A673 (cell line): ENCODE measurements around the gene ESR1. TPM values are rescaled to one million over a fixed set of nuclear protein-coding genes. Genes with fewer than 3 reads are reported as not detected.

Experiments used
- BruUV-seq: library from RNA; stranded (reverse); fragments of 400-500 nt; replicated peaks from 2 replicates; lab custom pipeline; 2021; lab: Mats Ljungman, UMichigan
- CTCF ChIA-PET: fragments of 300-600 bp; sonication (Branson Sonifier 250); formaldehyde crosslinking; loops from one replicate; lab custom pipeline; 2022; ENCODE audit warnings: antibody characterized with exemption; lab: Charles Lee
- POLR2A ChIA-PET: fragments of 300-600 bp; sonication (Branson Sonifier 250); formaldehyde crosslinking; loops from one replicate; lab custom pipeline; 2022; ENCODE audit warnings: antibody characterized with exemption; ENCODE audit not compliant: low non-redundant PET; lab: Charles Lee
- DNase-seq: peaks from one replicate; pipeline ENCODE4 v3.0.0-alpha.2; 2015; ENCODE audit warnings: low spot score
- H3K27ac ChIP-seq: fragments of 200-600 bp; sonication (generic); 2 replicates; pipeline ENCODE4 v1.5.1; 2016; ENCODE audit warnings: mixed run types, low read depth, mild to moderate bottlenecking, mixed read lengths, antibody characterized with exemption, low read length; ENCODE audit not compliant: poor library complexity, severe bottlenecking
- H3K27me3 ChIP-seq: fragments of 200-600 bp; sonication (generic); replicated peaks from 2 replicates; pipeline ENCODE4 v1.6.1; 2017; ENCODE audit warnings: mixed run types, low read depth, mild to moderate bottlenecking, mixed read lengths, antibody characterized with exemption, low read length; ENCODE audit not compliant: insufficient read depth, poor library complexity
- H3K36me3 ChIP-seq: fragments of 200-600 bp; sonication (generic); 2 replicates; pipeline ENCODE4 v1.6.1; 2016; ENCODE audit warnings: mixed run types, mild to moderate bottlenecking, mixed read lengths, antibody characterized with exemption, low read length; ENCODE audit not compliant: insufficient read depth, poor library complexity, severe bottlenecking
- H3K4me1 ChIP-seq: fragments of 200-600 bp; sonication (generic); 2 replicates; pipeline ENCODE4 v1.6.1; 2017; ENCODE audit warnings: mixed run types, mild to moderate bottlenecking, mixed read lengths, antibody characterized with exemption, low read length; ENCODE audit not compliant: insufficient read depth, poor library complexity, severe bottlenecking
- H3K4me3 ChIP-seq: fragments of 200-600 bp; sonication (generic); 2 replicates; pipeline ENCODE4 v1.5.1; 2016; ENCODE audit warnings: low read depth, mixed run types, mild to moderate bottlenecking, mixed read lengths, low read length; ENCODE audit not compliant: poor library complexity, severe bottlenecking
- H3K9me3 ChIP-seq: fragments of 200-600 bp; sonication (generic); 2 replicates; pipeline ENCODE4 v1.6.1; 2016; ENCODE audit warnings: mixed run types, low read depth, mild to moderate bottlenecking, mixed read lengths, antibody characterized with exemption, low read length; ENCODE audit not compliant: poor library complexity, severe bottlenecking
- EZH2 ChIP-seq: fragments of 200-600 bp; sonication (generic); IDR thresholded peaks from 2 replicates; pipeline ENCODE4 v1.6.1; 2017; ENCODE audit warnings: borderline replicate concordance, low read depth, mild to moderate bottlenecking, mixed read lengths, antibody characterized with exemption, low read length; ENCODE audit not compliant: poor library complexity, severe bottlenecking
- intact Hi-C: fragments of 100-400 bp; cut with micrococcal nuclease; formaldehyde crosslinking; loops from one replicate; pipeline ENCODE4 v1.10.0; 2022; ENCODE audit not compliant: unreplicated experiment
- total RNA-seq: library from RNA; stranded (reverse); gene quantifications from 2 replicates; pipeline ENCODE4 v1.2.3, GENCODE V29; 2021
- TF ChIP-seq, protein P1 (sequence below): fragments of 300-800, 200-600 bp; sonication (generic); conservative IDR thresholded peaks from 2 replicates; pipeline ENCODE4 v1.5.1; 2017; ENCODE audit warnings: low read depth, mild to moderate bottlenecking, antibody characterized with exemption, low read length, moderate library complexity, mixed read lengths

ESR1 gene
- total RNA-seq, 1 experiment from 2014 or later, result not detected

DNA sequence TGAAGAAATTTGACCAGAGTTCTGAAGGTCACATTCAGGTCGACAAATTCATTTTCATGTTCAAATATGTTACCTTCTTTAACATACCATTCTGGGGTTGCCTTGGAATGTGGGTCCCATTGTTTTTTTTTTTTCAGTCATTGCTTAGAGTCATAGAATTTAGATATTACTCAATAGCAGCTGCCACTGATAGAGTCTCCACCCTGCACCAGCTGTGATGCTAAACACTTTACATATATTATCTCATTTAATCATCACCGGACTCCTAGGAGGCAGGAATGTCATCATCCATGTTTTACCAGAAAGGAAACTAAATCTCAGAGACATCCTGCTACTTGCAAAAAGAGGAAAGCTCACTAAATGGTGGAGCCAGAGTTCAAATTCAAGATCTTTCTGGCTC lies 204.7 kb downstream of the ESR1 start:
- Histone ChIP-seq H3K4me1 (no peaks in the 10 kb centered on the region), H3K36me3 (no peaks in the 10 kb centered on the region), H3K4me3 (no peak overlapping the region), H3K9me3 (no peaks in the 10 kb centered on the region), H3K27ac (no peak overlapping the region), H3K27me3 (no peaks in the 10 kb centered on the region)
- ChIA-PET POLR2A (no interaction called here), CTCF (no interaction called here)
- no peak for DNase-seq
- intact Hi-C loops, result no loop called here
- no TSS peak for BruUV-seq
- no peak for TF ChIP-seq EZH2
- TF ChIP-seq, protein P1, sequence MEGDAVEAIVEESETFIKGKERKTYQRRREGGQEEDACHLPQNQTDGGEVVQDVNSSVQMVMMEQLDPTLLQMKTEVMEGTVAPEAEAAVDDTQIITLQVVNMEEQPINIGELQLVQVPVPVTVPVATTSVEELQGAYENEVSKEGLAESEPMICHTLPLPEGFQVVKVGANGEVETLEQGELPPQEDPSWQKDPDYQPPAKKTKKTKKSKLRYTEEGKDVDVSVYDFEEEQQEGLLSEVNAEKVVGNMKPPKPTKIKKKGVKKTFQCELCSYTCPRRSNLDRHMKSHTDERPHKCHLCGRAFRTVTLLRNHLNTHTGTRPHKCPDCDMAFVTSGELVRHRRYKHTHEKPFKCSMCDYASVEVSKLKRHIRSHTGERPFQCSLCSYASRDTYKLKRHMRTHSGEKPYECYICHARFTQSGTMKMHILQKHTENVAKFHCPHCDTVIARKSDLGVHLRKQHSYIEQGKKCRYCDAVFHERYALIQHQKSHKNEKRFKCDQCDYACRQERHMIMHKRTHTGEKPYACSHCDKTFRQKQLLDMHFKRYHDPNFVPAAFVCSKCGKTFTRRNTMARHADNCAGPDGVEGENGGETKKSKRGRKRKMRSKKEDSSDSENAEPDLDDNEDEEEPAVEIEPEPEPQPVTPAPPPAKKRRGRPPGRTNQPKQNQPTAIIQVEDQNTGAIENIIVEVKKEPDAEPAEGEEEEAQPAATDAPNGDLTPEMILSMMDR, result no peak

DNA sequence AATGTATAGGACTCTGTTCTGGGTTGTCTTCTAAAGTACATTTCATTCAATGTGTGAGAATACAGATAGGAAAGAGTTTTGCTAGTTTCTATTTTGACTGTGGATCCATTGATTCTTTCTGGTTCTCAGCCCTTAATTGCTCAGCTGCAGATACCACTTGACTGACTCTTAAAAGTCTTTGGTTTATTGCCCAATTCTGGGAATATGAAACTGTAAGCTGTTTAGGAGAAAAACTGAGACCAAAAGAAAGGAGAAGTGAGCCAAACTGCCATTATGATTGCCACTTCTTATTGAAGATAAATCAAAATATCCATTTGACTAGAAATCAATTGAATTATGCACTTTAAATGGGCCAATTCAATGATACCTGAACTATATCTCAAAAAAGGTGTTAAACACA lies 211.4 kb downstream of the ESR1 start:
- Histone ChIP-seq H3K27me3 (no peaks in the 10 kb centered on the region), H3K36me3 (no peaks in the 10 kb centered on the region), H3K9me3 (no peaks in the 10 kb centered on the region), H3K4me1 (no peaks in the 10 kb centered on the region), H3K27ac (no peak overlapping the region), H3K4me3 (no peak overlapping the region)
- ChIA-PET CTCF (no interaction called here), POLR2A (no interaction called here)
- intact Hi-C loops, result no loop called here
- no TSS peak for BruUV-seq
- no peak for DNase-seq
- TF ChIP-seq, protein P1, result no peak
- TF ChIP-seq EZH2, result no peak

DNA sequence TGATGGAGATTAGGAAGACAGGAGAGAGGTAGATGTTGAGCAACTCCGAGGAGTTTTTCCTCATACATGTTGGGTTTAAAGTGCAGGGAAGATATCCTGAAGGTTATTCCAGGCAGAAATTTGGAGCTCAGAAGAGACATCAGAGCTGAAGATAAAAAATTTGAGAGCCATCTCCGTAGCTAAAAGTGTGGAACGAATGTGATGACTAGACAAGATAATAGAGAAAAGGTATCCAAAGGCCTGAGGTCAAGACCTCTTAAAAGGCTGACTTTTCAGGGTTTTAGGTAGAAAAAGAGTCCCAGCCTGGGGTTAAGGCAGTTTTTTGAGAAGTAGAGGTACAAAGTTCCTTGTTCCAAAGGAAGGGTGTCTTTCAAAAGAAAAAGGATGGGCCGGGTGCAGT lies 214.8 kb downstream of the ESR1 start:
- no peaks in the 10 kb centered on the region for H3K27me3 ChIP-seq
- H3K9me3 ChIP-seq, result no peaks in the 10 kb centered on the region
- CTCF ChIA-PET, result no interaction called here
- intact Hi-C loops, result no loop called here
- H3K4me3 ChIP-seq, result no peak overlapping the region
- POLR2A ChIA-PET, result no interaction called here
- BruUV-seq, result no TSS peak
- DNase-seq, result no peak
- no peak overlapping the region for H3K27ac ChIP-seq
- TF ChIP-seq, protein P1, result no peak
- no peak for TF ChIP-seq EZH2
- no peaks in the 10 kb centered on the region for H3K36me3 ChIP-seq
- H3K4me1 ChIP-seq, result no peaks in the 10 kb centered on the region
